Tibial nerve (tissue), 4 donors: ENCODE results near the gene DLX3.

Experiments
- EP300 ChIP-seq, 2 donors: sonication (generic); formaldehyde crosslinking; IDR thresholded peaks; one replicate each; pipeline ENCODE4 v1.6.1; 2017; ENCODE audit warnings: antibody characterized with exemption in 2 of 2, mild to moderate bottlenecking in 1 of 2
- POLR2A ChIP-seq, 2 donors: fragments of 450-650 bp; IDR thresholded peaks; one replicate each; pipeline ENCODE4 v1.6.1; 2017; ENCODE audit warnings: antibody characterized with exemption in 2 of 2, mild to moderate bottlenecking in 2 of 2, moderate library complexity in 2 of 2
- TF ChIP-seq, protein P1 (sequence below), 5 experiments: fragments of 200-600 bp in 3 of 5; fragments of 450-650 bp in 2 of 5; sonication (generic) in 3 of 5; IDR thresholded peaks; one replicate each; pipeline ENCODE4 v1.5.1; 2016 to 2019; ENCODE audit warnings: antibody characterized with exemption in 5 of 5, mild to moderate bottlenecking in 3 of 5, moderate library complexity in 2 of 5

DNA sequence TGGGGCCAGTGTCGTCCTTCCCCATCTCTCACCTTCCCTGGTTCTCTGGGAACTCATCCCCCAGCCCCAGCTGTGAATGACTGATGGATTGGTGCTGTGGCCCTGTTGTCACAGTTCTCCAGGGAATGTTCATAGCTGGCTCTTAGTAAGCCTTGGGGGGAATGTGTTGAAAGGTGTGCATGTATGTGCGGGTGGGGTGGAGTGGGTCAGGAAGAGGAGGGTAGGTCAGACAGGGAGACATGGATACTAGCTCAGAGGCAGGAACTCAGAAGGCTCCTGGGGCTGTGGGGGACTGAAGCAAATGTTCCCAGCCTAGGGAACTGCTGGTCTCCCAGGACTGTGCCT, 21.8 kb downstream of the DLX3 start:
- TF ChIP-seq, protein P1, sequence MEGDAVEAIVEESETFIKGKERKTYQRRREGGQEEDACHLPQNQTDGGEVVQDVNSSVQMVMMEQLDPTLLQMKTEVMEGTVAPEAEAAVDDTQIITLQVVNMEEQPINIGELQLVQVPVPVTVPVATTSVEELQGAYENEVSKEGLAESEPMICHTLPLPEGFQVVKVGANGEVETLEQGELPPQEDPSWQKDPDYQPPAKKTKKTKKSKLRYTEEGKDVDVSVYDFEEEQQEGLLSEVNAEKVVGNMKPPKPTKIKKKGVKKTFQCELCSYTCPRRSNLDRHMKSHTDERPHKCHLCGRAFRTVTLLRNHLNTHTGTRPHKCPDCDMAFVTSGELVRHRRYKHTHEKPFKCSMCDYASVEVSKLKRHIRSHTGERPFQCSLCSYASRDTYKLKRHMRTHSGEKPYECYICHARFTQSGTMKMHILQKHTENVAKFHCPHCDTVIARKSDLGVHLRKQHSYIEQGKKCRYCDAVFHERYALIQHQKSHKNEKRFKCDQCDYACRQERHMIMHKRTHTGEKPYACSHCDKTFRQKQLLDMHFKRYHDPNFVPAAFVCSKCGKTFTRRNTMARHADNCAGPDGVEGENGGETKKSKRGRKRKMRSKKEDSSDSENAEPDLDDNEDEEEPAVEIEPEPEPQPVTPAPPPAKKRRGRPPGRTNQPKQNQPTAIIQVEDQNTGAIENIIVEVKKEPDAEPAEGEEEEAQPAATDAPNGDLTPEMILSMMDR (IDR thresholded peaks at IDR 0.05), result no peak
- TF ChIP-seq POLR2A (IDR thresholded peaks at IDR 0.05) (no peak), EP300 (IDR thresholded peaks at IDR 0.05) (no peak)
